T-helper 2 cell treated with Interferon-gamma antibody and Interleukin-4, amounts not matched to agents 100 ng/mL and 5 ng/mL, for 36 hours (primary cell): ENCODE measurements around the gene CCDC73. TPM values are rescaled to one million over a fixed set of nuclear protein-coding genes. Genes with fewer than 3 reads are reported as not detected.

Experiments
- total RNA-seq: library from RNA; stranded (reverse); gene quantifications from 2 replicates; pipeline ENCODE4 v1.2.3, GENCODE V29; 2022

The CCDC73 gene
- total RNA-seq, 1 donor from 2014 or later: 0.11 TPM

Other genes starting within 250 kb of the CCDC73 start
- 226 and 230 TPM in 2 replicates for gene EIF3M, start 210.8 kb downstream of the CCDC73 start, total RNA-seq
- gene PRRG4, start 35.3 kb upstream of the CCDC73 start, total RNA-seq: 0.66 and 1.0 TPM in 2 replicates
- gene QSER1, start 98.1 kb upstream of the CCDC73 start, total RNA-seq: 16.3 and 17.0 TPM in 2 replicates
- gene DEPDC7, start 221.2 kb upstream of the CCDC73 start, total RNA-seq: 0.68 and 1.2 TPM in 2 replicates
- gene TCP11L1, start 244.9 kb upstream of the CCDC73 start, total RNA-seq: 11.6 and 12.5 TPM in 2 replicates